Stimulated activated CD4-positive, alpha-beta T cell treated with anti-CD3 and anti-CD28 coated beads, Interleukin-4, amount 100 ng/mL, for 1 hour (primary cell): ENCODE measurements around the gene ARL8B.

Source experiments
- DNase-seq: peaks from one replicate; pipeline ENCODE4 v3.0.0-alpha.2; 2020

ARL8B gene

GRCh38 chr3:5188419-5189221 is 66.5 kb downstream of the ARL8B start:
- DNase-seq, result peak; percentile 52

DNA sequence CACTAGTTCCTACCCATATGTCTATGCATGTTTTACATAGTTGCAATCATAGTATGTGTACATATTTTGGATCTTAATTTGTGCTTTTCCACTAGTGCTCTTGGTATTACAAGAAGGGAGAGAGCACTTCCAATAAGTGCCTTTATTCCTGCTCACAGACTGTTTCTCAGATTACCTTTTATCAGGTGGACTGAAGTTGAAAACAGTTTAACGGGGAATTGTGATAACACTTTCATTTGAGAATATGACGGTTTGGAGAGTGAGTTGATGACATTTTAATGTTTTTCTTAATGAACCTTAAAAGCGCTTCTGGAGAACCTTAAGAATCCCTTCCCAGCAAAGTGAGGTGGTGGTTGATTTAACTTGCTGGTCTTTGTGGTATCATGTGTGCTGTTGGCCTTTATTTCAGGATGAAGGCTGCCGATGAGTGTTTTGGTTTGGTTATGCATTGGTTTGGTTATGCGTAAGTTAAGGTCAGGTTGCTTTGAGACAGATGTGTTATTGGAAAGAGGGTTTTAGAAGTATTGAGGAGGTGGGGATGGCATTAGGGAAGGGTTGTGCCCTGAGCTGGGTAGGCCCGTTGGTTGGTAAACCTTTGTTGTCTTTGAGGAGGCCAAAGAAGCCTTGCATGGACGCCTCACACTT is 68.2 kb downstream of the ARL8B start:
- DNase-seq, result no peak

DNA sequence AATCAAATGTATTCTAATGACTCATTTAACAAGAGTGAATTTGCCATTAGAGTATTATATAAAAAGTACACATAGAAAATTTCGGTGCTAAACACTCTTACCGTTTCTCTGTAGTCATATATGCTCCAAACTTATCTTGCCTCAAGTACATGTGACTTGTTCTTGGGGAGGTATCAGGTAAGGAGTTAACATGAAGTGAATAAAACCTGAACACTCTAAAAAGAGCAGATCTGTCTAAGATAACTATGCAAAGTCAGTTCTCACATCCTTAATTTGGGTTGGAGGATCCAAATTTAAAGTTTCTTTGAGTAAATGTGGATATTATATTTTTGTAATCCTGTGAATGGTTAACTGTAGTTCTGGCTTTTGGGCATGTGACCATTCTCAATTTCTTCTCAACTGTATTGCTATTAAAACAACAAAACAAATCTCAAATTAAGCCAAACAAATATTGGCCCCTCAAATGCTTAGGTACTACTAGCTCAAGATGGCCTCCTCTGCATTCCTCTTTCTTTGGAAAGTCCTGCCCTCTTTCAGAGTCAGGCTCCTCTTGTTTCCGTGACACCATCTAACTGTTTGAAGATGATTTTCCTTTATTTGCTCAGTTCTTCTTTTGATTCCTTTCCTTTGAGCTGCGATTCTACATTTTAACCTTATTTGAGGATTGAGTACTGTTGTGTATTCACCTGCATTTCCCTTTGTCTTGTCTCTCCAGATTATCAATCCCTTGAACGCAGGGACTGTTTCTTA is 69.6 kb downstream of the ARL8B start:
- DNase-seq, result no peak

DNA sequence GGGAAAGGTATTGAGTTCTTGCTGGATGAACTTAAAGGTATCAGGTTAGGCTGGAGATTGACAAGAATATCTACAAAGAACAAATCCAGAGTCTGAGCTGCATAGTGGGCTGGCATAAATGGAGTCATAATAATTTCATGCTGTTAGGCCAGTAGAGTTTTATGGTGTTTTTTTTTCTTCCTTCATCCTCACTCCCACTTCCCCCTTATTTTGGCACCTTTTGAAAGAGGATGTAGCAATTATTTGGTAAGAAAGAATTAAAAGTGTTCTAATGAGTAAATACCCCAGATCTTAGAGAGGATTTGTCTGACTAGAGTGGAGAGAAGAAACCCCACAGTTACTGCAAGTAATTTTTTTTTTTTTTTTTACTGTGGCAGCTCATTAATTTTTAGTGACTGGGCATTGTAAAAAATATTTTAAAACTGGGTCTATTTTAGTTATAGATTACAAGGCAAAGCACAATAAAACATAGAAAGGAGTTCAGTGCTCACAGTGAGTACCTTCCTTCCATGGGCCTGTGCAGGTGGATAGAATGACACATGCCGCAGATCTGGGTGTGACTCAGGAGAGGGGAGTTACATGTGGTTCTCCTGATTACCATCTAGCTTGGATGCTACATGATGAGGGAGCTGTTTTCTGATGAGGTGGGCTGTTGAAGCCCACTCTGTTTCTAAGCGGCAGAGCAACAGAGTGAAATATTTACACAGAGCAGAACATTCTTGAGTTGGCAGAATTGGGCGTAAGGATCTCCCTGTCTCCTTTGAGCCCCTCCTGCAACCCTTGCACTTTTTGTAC is 70.7 kb downstream of the ARL8B start:
- DNase-seq, result peak; percentile 24

DNA sequence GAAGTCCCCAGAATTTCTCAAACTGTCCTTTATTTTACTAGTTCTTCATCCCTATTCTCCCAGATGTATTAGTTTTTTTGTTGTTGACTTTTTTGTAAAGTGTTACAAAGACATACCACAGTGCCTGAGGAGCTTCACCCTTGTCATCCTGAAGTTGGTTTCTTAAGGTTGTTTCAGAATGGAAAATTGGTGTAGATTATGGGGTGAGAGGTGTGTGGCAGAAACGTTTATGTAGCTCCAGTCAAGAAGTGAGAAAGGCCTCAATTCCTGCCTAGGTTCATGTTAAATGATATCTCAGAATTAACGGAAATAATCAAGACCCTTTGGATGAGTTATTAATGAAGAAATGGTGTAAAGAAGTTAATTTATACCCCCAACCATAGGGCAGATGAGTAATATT is 72.2 kb downstream of the ARL8B start:
- no peak for DNase-seq

DNA sequence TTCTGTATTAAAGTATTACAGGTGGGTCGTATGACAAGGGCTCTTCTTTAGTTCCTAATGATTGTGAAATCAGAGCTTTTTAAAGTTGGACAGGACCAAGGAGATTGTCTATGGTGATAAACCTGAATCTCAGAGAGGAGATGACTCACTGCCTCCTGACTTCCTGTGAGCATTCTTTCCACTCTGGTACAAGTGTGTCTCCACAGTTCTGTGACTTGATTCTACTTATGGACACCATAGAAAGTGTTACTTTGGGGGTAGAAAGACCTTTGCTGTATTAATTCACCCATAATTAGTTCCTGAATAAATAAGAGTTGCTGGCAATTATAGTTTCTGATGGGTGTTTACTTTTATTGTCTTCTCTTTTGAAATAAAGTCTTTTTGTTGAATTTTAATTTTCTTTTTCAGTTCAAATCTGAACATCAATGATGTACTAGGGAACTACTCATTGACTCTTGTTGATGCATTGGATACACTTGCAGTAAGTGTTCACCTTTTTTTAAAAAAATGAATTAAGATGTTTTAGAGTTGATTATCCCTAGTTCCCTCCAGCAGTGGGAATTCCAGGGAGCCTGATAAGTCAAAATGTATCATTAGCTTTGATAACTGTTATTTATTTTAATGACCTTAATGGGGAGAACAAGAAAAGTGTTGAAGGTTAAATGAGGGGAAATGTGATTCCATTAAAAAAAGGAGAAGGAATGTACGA is 72.9 kb downstream of the ARL8B start:
- DNase-seq, result no peak

- DNase-seq, result no peak
Measured at GRCh38 chr3:5195605-5196004, 73.5 kb downstream of the ARL8B start.

DNA sequence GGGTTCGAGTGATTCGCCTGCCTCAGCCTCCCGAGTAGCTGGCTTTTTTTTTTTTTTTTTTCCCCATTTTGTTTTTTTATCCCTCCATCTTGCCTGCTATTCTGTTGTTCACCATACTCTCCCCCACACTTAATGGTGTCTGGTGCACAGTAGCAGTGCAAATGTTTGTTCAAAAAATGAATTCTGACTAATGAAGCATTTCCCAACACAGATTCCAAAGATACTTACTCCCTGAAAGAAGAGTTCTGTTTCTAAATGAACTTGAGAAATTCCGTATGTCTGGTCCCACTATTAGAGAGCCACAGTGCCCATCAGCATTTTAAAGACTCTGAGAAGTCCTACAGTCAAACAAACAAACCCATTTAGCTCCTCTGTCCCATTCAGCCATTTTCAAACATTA is 74.9 kb downstream of the ARL8B start:
- no peak for DNase-seq

DNA sequence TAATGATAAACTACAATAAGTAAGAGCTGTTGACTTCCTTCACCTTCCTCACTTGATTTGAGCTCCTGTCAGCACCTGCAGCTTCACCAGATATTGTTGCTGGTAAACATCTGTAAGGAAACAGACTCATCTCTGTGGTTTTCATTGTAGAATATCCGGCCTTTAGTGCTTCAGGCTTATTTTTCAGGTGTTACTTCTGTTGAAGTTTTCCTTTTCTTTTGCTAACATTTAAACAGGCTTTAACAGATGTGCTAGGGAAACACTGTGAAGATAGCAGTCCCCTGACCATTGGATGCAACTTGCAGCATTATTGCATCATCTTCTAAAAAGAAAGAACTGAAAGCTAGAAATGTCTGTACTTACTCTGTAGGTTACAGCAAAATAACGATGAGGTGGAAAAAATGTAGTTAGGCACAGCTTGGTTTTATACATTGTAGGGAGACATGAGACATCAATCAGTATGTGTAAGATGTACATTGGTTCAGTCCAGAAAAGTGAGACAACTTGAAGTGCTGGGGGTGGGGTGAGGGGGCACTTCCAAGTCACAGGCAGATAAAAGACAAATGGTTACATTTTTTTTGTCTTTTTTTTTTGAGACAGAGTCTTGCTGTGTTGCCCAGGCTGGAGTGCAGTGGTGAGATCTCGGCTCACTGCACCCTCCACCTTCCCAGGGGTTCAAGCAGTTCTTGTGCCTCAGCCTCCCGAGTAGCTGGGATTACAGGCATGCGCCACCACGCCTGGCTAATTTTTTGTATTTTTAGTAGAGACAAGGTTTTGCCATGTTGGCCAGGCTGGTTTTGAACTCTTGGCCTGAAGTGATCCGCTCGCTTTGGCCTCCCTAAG is 75.6 kb downstream of the ARL8B start:
- peak; percentile 35 for DNase-seq

DNA sequence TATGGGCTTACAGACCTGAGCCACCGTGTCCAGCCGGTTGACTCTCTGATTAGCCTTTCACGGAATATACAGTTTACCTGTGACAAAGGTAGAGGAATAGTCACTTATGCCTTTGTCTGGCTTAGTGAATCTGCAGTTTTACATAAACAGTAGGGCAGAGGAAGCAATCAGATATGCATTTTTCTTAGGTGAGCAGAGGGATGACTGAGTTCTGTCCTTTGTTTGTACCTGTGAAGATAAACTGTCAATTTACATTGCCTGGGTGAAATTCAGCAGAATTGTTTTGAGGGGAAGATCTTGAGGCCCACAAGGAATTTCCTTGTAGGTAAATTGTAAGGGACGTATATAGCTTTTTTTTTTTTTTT is 76.2 kb downstream of the ARL8B start:
- DNase-seq, result no peak

- no peak for DNase-seq
Measured at GRCh38 chr3:5198986-5199731, 77.1 kb downstream of the ARL8B start.

GRCh38 chr3:5201536-5201935 is 79.4 kb downstream of the ARL8B start:
- no peak for DNase-seq

DNA sequence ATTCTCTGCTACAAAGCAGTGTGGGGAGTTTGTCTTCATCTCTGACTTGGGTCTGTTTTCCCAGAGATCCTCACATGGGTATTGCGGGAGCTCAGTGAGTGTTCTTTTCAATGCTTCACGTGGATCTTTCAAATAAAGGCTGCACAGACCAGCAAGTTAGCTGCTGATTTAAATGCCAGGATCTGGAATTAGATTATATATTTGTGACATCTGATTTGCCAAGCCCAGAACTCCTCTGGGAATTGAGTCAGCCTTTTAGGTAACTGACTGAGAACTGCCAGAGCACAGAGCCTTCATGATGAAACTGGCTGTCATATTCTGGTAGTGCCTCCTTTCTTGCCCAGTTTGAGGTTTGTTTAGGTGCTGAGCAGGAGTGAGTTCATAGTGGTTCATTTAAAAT is 80.1 kb downstream of the ARL8B start:
- no peak for DNase-seq

GRCh38 chr3:5205165-5205941 is 83.3 kb downstream of the ARL8B start:
- DNase-seq, result peak; percentile 31

DNA sequence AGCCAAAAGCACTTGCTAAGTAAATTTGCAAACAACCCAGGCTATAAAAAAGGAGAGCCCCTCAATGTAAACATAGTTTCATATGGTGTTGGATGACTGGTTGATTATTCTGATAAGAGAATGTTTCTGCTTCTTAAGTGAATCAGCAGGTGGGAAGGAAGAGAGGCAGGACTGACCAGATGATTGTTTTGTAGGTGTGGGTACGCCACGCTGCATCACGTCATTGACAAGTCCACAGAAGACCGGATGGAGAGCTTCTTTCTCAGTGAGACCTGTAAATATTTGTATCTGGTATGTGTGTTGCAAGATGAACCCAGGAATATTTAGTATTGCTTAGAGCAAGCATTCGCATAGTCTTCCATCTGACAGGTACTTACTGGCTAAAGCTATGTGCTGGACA is 88.8 kb downstream of the ARL8B start:
- DNase-seq, result no peak

GRCh38 chr3:5212628-5213573 is 90.8 kb downstream of the ARL8B start:
- no peak for DNase-seq

- no peak for DNase-seq
Measured at GRCh38 chr3:5213574-5213966, 91.5 kb downstream of the ARL8B start.

- no peak for DNase-seq
Measured at GRCh38 chr3:5214352-5214751, 92.3 kb downstream of the ARL8B start.
